GM12878 (cell line): ENCODE measurements around the gene SRPK3.

Experiments used
- CTCF ChIP-seq, 3 experiments: IDR thresholded peaks in 2 of 3; conservative IDR thresholded peaks in 1 of 3; 2 replicates each; pipeline ENCODE4 v1.5.1; 2011; ENCODE audit warnings: low read depth in 3 of 3, low read length in 3 of 3, mild to moderate bottlenecking in 3 of 3, control low read depth in 2 of 3, moderate library complexity in 2 of 3, inconsistent platforms in 1 of 3, mixed read lengths in 1 of 3; ENCODE audit not compliant: control insufficient read depth in 2 of 3, insufficient read depth in 1 of 3; ENCODE audit errors: extremely low read depth in 1 of 3
- E4F1 ChIP-seq: fragments of 450-650 bp; IDR thresholded peaks from 2 replicates; pipeline ENCODE4 v1.6.1; 2018; ENCODE audit warnings: borderline replicate concordance, mild to moderate bottlenecking; ENCODE audit not compliant: partially characterized antibody
- FOS ChIP-seq: IDR thresholded peaks from 3 replicates; pipeline ENCODE4 v1.6.1; 2011; ENCODE audit warnings: borderline replicate concordance; ENCODE audit not compliant: insufficient read length; ENCODE audit errors: extremely low read depth
- IRF4 ChIP-seq: IDR thresholded peaks from 2 replicates; pipeline ENCODE4 v1.6.1; 2011; ENCODE audit warnings: low read depth, low read length
- NFYB ChIP-seq: IDR thresholded peaks from 2 replicates; pipeline ENCODE4 v1.6.1; 2011; ENCODE audit warnings: low read depth, mild to moderate bottlenecking, low read length, improper control_type of control experiment, moderate library complexity; ENCODE audit not compliant: insufficient read depth
- NR2C1 ChIP-seq: fragments of 450-650 bp; IDR thresholded peaks from 2 replicates; pipeline ENCODE4 v1.6.1; 2017; ENCODE audit warnings: antibody characterized with exemption, mild to moderate bottlenecking, moderate library complexity
- PKNOX1 ChIP-seq: fragments of 450-650 bp; IDR thresholded peaks from 2 replicates; pipeline ENCODE4 v1.6.1; 2016; ENCODE audit warnings: mild to moderate bottlenecking
- RAD21 ChIP-seq: IDR thresholded peaks from 2 replicates; pipeline ENCODE4 v1.6.1; 2011; ENCODE audit warnings: mild to moderate bottlenecking, low read depth, low read length, moderate library complexity; ENCODE audit not compliant: insufficient read depth
- RFX5 ChIP-seq: IDR thresholded peaks from 2 replicates; pipeline ENCODE4 v1.6.1; 2011; ENCODE audit warnings: low read depth, low read length, improper control_type of control experiment
- STAT1 ChIP-seq: fragments of 450-650 bp; conservative IDR thresholded peaks from 2 replicates; pipeline ENCODE4 v1.6.1; 2014; ENCODE audit warnings: antibody characterized with exemption, mild to moderate bottlenecking
- TCF12 ChIP-seq: IDR thresholded peaks from 2 replicates; pipeline ENCODE4 v1.6.1; 2011; ENCODE audit warnings: low read depth, mild to moderate bottlenecking, low read length

- TF ChIP-seq CTCF (IDR thresholded peaks at IDR 0.05 in 2 of 3, conservative IDR thresholded peaks at IDR 0.05 in 1 of 3; ENCODE audit: control insufficient read depth in 2 of 3, extremely low read depth in 1 of 3, insufficient read depth in 1 of 3, low read depth in 3 of 3, low read length in 3 of 3) = no peak
- no peak for TF ChIP-seq FOS
- TF ChIP-seq IRF4 = no peak
- TF ChIP-seq STAT1 = no peak
- TF ChIP-seq NFYB = no peak
- TF ChIP-seq E4F1 = no peak
- TF ChIP-seq NR2C1 = no peak
- TF ChIP-seq RFX5 = no peak
- no peak for TF ChIP-seq RAD21
- no peak for TF ChIP-seq PKNOX1
- TF ChIP-seq TCF12 = no peak
Observed at GRCh38 chrX:153806999-153807575, 26.2 kb downstream of the SRPK3 start.
